HCT116 (cell line): ENCODE results near the gene MED13L.

ENCODE experiments used
- CEBPB ChIP-seq: IDR thresholded peaks from 2 replicates; pipeline ENCODE4 v1.6.1; 2012; ENCODE audit warnings: low read depth
- EZH2phosphoT487 ChIP-seq: fragments of 200-600 bp; IDR thresholded peaks from 2 replicates; pipeline ENCODE4 v1.6.1; 2018; ENCODE audit warnings: antibody characterized with exemption, borderline replicate concordance
- FOSL1 ChIP-seq: IDR thresholded peaks from 2 replicates; pipeline ENCODE4 v1.6.1; 2012; ENCODE audit warnings: low read depth
- POLR2A ChIP-seq: IDR thresholded peaks from 2 replicates; pipeline ENCODE4 v1.7.0; 2011; ENCODE audit warnings: borderline replicate concordance; ENCODE audit not compliant: insufficient read depth, insufficient read length; ENCODE audit errors: extremely low read depth
- POLR2AphosphoS5 ChIP-seq: IDR thresholded peaks from 2 replicates; pipeline ENCODE4 v1.6.1; 2011; ENCODE audit warnings: mild to moderate bottlenecking, low read depth, low read length, moderate library complexity
- SRF ChIP-seq: IDR thresholded peaks from 2 replicates; pipeline ENCODE4 v1.6.1; 2012; ENCODE audit warnings: low read depth
- TCF7L2 ChIP-seq: IDR thresholded peaks from 2 replicates; pipeline ENCODE4 v1.7.0; 2011; ENCODE audit warnings: borderline replicate concordance, inconsistent platforms; ENCODE audit not compliant: insufficient read depth, insufficient read length; ENCODE audit errors: extremely low read depth
- YY1 ChIP-seq: IDR thresholded peaks from 2 replicates; pipeline ENCODE4 v1.6.1; 2011; ENCODE audit warnings: low read length, low read depth, moderate library complexity, mild to moderate bottlenecking; ENCODE audit not compliant: insufficient replicate concordance; ENCODE audit errors: extremely low read depth
- ZNF274 ChIP-seq: fragments of 200-500 bp; sonication (Bioruptor generic); IDR thresholded peaks from 2 replicates; pipeline ENCODE4 v1.6.1; 2014; ENCODE audit warnings: mild to moderate bottlenecking, low read depth, low read length, inconsistent platforms
- TF ChIP-seq, protein P1 (sequence below), 3 experiments: fragments of 200-600 bp in 1 of 3; sonication (generic) in 1 of 3; IDR thresholded peaks in 2 of 3; conservative IDR thresholded peaks in 1 of 3; 2 replicates each; pipeline ENCODE4 v1.5.1; 2012 to 2017; ENCODE audit warnings: low read depth in 2 of 3, low read length in 2 of 3, antibody characterized with exemption in 1 of 3, borderline replicate concordance in 1 of 3, control low read depth in 1 of 3, mild to moderate bottlenecking in 1 of 3, mixed read lengths in 1 of 3, mixed run types in 1 of 3, moderate library complexity in 1 of 3; ENCODE audit not compliant: insufficient read depth in 1 of 3
- TF ChIP-seq, protein P2 (sequence below): IDR thresholded peaks from 2 replicates; pipeline ENCODE4 v1.6.1; 2012; ENCODE audit warnings: low read depth
- TF ChIP-seq, protein P3 (sequence below): IDR thresholded peaks from 2 replicates; pipeline ENCODE4 v1.6.1; 2012

DNA sequence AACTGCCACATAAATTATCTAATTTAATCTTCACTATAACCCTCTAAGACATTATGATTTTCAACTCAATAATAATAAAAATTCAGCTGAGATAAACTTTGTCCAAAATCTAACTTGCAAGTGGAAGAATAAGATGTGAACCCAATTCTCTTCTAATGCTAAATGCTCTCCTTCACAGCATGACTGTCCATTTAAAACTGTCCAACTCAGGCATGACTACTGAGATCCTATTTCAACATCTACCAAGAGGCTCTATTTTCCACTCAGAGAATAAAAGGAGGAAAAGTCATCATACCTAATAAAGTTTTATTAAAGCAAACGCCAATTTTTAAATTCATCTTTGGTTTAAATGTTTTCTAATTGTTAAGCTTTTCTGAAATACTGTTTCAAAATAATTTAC lies 183.6 kb downstream of the MED13L start:
- TF ChIP-seq, protein P1, sequence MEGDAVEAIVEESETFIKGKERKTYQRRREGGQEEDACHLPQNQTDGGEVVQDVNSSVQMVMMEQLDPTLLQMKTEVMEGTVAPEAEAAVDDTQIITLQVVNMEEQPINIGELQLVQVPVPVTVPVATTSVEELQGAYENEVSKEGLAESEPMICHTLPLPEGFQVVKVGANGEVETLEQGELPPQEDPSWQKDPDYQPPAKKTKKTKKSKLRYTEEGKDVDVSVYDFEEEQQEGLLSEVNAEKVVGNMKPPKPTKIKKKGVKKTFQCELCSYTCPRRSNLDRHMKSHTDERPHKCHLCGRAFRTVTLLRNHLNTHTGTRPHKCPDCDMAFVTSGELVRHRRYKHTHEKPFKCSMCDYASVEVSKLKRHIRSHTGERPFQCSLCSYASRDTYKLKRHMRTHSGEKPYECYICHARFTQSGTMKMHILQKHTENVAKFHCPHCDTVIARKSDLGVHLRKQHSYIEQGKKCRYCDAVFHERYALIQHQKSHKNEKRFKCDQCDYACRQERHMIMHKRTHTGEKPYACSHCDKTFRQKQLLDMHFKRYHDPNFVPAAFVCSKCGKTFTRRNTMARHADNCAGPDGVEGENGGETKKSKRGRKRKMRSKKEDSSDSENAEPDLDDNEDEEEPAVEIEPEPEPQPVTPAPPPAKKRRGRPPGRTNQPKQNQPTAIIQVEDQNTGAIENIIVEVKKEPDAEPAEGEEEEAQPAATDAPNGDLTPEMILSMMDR (IDR thresholded peaks at IDR 0.05 in 2 of 3, conservative IDR thresholded peaks at IDR 0.05 in 1 of 3; ENCODE audit: borderline replicate concordance in 1 of 3, insufficient read depth in 1 of 3, low read depth in 2 of 3, low read length in 2 of 3): no peak
- TF ChIP-seq, protein P2, sequence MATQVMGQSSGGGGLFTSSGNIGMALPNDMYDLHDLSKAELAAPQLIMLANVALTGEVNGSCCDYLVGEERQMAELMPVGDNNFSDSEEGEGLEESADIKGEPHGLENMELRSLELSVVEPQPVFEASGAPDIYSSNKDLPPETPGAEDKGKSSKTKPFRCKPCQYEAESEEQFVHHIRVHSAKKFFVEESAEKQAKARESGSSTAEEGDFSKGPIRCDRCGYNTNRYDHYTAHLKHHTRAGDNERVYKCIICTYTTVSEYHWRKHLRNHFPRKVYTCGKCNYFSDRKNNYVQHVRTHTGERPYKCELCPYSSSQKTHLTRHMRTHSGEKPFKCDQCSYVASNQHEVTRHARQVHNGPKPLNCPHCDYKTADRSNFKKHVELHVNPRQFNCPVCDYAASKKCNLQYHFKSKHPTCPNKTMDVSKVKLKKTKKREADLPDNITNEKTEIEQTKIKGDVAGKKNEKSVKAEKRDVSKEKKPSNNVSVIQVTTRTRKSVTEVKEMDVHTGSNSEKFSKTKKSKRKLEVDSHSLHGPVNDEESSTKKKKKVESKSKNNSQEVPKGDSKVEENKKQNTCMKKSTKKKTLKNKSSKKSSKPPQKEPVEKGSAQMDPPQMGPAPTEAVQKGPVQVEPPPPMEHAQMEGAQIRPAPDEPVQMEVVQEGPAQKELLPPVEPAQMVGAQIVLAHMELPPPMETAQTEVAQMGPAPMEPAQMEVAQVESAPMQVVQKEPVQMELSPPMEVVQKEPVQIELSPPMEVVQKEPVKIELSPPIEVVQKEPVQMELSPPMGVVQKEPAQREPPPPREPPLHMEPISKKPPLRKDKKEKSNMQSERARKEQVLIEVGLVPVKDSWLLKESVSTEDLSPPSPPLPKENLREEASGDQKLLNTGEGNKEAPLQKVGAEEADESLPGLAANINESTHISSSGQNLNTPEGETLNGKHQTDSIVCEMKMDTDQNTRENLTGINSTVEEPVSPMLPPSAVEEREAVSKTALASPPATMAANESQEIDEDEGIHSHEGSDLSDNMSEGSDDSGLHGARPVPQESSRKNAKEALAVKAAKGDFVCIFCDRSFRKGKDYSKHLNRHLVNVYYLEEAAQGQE: no peak
- TF ChIP-seq ZNF274: no peak
- TF ChIP-seq SRF: no peak
- TF ChIP-seq POLR2A: no peak
- TF ChIP-seq CEBPB: no peak
- TF ChIP-seq POLR2AphosphoS5: no peak
- no peak for TF ChIP-seq EZH2phosphoT487
- TF ChIP-seq TCF7L2: no peak
- no peak for TF ChIP-seq YY1
- TF ChIP-seq FOSL1: no peak
- TF ChIP-seq, protein P3, sequence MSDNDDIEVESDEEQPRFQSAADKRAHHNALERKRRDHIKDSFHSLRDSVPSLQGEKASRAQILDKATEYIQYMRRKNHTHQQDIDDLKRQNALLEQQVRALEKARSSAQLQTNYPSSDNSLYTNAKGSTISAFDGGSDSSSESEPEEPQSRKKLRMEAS: no peak
